A673 (cell line): ENCODE measurements around the gene NET1.

ENCODE experiments used
- EZH2 ChIP-seq: fragments of 200-600 bp; sonication (generic); IDR thresholded peaks from 2 replicates; pipeline ENCODE4 v1.6.1; 2017; ENCODE audit warnings: borderline replicate concordance, low read depth, mild to moderate bottlenecking, mixed read lengths, antibody characterized with exemption, low read length; ENCODE audit not compliant: poor library complexity, severe bottlenecking
- TF ChIP-seq, protein P1 (sequence below): fragments of 300-800, 200-600 bp; sonication (generic); conservative IDR thresholded peaks from 2 replicates; pipeline ENCODE4 v1.5.1; 2017; ENCODE audit warnings: low read depth, mild to moderate bottlenecking, antibody characterized with exemption, low read length, moderate library complexity, mixed read lengths

DNA sequence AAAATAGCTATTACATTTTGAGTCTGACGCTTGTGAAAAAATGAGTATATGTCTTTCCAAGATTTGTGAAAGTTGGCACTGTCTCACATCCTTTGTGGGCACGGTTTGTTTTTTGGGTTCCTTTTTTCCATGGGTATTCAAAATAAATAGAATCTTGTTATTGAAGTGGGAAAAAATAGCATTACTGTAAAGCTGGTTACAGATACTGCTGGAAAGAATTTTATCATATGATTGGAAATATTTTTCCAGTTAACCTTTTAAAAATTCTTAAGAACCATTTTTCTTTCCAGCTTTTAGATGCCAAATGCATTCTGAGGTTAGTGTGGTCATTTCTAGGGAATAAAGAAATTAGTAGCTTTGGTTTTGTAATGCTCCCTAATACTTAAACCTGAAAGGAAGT is 11.4 kb downstream of the NET1 start:
- TF ChIP-seq, protein P1, sequence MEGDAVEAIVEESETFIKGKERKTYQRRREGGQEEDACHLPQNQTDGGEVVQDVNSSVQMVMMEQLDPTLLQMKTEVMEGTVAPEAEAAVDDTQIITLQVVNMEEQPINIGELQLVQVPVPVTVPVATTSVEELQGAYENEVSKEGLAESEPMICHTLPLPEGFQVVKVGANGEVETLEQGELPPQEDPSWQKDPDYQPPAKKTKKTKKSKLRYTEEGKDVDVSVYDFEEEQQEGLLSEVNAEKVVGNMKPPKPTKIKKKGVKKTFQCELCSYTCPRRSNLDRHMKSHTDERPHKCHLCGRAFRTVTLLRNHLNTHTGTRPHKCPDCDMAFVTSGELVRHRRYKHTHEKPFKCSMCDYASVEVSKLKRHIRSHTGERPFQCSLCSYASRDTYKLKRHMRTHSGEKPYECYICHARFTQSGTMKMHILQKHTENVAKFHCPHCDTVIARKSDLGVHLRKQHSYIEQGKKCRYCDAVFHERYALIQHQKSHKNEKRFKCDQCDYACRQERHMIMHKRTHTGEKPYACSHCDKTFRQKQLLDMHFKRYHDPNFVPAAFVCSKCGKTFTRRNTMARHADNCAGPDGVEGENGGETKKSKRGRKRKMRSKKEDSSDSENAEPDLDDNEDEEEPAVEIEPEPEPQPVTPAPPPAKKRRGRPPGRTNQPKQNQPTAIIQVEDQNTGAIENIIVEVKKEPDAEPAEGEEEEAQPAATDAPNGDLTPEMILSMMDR = no peak
- TF ChIP-seq EZH2 = no peak
